ENCODE measurements around the gene PUS7. TPM values are rescaled to one million over a fixed set of nuclear protein-coding genes. Genes with fewer than 3 reads are reported as not detected.

PUS7 gene
- total and polyA plus RNA-seq, 4 donors: 5.0 to 16.7 (median 10.8) TPM

DNA sequence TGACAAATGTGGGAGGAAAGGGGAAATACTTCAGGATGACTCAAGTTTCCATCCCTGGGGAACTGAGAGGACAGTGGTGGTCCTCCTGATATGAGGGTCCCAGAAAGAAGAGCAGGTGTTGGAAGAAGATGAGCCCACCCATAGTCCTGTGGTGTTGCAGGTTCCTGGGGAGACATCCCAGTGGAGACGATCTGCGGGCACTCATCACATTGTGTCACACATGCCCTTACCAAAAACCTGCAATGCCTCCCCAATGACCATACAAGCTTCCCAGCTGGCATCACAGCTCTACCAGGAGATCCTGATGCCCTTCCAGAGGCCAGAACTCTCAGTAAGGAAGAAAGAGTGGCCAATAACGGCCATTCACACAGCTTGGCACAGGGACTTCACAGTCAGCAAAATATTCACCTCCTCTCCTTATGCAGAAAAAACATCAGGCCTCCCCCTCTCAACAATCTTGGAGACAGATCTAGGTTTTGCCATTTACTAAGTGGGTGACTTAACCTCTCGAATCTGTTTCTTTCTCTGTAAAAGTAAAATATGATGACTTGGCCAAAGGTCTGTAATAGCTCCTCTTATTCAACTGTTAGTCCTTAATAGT, 9.0 kb downstream of the PUS7 start:
- no peaks in the 10 kb centered on the region for H3K4me1 ChIP-seq (ENCODE audit: control insufficient read depth in 5 of 5, insufficient read depth in 5 of 5, low read length in 5 of 5)
- DNase-seq (no peak), ATAC-seq (ENCODE audit: insufficient read depth, low FRiP score) (no peak)
- no peaks in the 10 kb centered on the region for H3K9me3 ChIP-seq (ENCODE audit: control insufficient read depth in 4 of 4, insufficient read depth in 3 of 4, low read length in 3 of 4)
- WGBS, 2 donors: 81 to 94% methylated on average over 4 of the region's 4 CpGs
- H3K36me3 ChIP-seq (ENCODE audit: control insufficient read depth in 4 of 4, insufficient read depth in 4 of 4, low read length in 4 of 4): peaks cover 2 to 5% (median 3%) of the 10 kb centered on the region in 4 donors
- TF ChIP-seq CTCF (IDR thresholded peaks at IDR 0.05; ENCODE audit: control extremely low read depth, extremely low read depth): no peak
- no peaks in the 10 kb centered on the region for H3K27me3 ChIP-seq (ENCODE audit: control insufficient read depth in 3 of 3, insufficient read depth in 3 of 3, low read length in 2 of 3)
- no peak overlapping the region for H3K4me3 ChIP-seq
- H3K9ac ChIP-seq (ENCODE audit: insufficient read depth in 1 of 2, low read length in 2 of 2): no peak overlapping the region
- no peak overlapping the region for H3K27ac ChIP-seq (ENCODE audit: low read depth in 1 of 2, low read length in 1 of 2)

DNA sequence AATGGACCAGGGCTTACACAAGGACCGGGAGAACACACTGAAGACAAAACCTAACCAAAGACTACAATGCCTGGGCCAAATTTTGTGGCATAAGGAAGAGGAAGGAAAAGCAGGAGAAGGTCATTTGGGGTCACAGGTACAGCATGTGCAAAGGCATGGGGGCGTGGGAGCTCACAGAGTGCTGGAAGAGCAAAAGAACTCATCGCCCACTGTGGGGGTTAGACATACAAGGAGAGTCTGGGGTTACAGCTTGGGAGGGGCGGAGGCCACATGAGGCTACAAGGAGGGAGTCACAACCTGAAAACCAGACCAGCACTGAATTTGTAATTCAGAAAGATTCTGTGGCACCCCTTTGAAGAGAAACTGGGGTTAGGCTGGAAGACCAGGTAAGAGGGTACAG, 9.7 kb downstream of the PUS7 start:
- WGBS, 2 donors: 71 to 80% methylated on average over 4 of the region's 4 CpGs
- no peak overlapping the region for H3K4me3 ChIP-seq
- H3K9ac ChIP-seq (ENCODE audit: insufficient read depth in 1 of 2, low read length in 2 of 2): no peak overlapping the region
- no peak for TF ChIP-seq CTCF (IDR thresholded peaks at IDR 0.05; ENCODE audit: control extremely low read depth, extremely low read depth)
- no peak overlapping the region for H3K27ac ChIP-seq (ENCODE audit: low read depth in 1 of 2, low read length in 1 of 2)
- no peaks in the 10 kb centered on the region for H3K27me3 ChIP-seq (ENCODE audit: control insufficient read depth in 3 of 3, insufficient read depth in 3 of 3, low read length in 2 of 3)
- ATAC-seq (ENCODE audit: insufficient read depth, low FRiP score) (no peak), DNase-seq (no peak)
- no peaks in the 10 kb centered on the region for H3K4me1 ChIP-seq (ENCODE audit: control insufficient read depth in 5 of 5, insufficient read depth in 5 of 5, low read length in 5 of 5)
- no peaks in the 10 kb centered on the region for H3K9me3 ChIP-seq (ENCODE audit: control insufficient read depth in 4 of 4, insufficient read depth in 3 of 4, low read length in 3 of 4)
- H3K36me3 ChIP-seq (ENCODE audit: control insufficient read depth in 4 of 4, insufficient read depth in 4 of 4, low read length in 4 of 4): peaks cover 0 to 4% (median 3%) of the 10 kb centered on the region in 4 donors

- H3K9me3 ChIP-seq (ENCODE audit: control insufficient read depth in 4 of 4, insufficient read depth in 3 of 4, low read length in 3 of 4): no peaks in the 10 kb centered on the region
- WGBS, 2 donors: 93 to 97% methylated on average over 9 of the region's 9 CpGs
- DNase-seq (no peak), ATAC-seq (ENCODE audit: insufficient read depth, low FRiP score) (no peak)
- H3K9ac ChIP-seq (ENCODE audit: insufficient read depth in 1 of 2, low read length in 2 of 2): no peak overlapping the region
- H3K36me3 ChIP-seq (ENCODE audit: control insufficient read depth in 4 of 4, insufficient read depth in 4 of 4, low read length in 4 of 4): peaks cover 0 to 20% (median 8%) of the 10 kb centered on the region in 4 donors
- no peaks in the 10 kb centered on the region for H3K27me3 ChIP-seq (ENCODE audit: control insufficient read depth in 3 of 3, insufficient read depth in 3 of 3, low read length in 2 of 3)
- no peak for TF ChIP-seq CTCF (IDR thresholded peaks at IDR 0.05; ENCODE audit: control extremely low read depth, extremely low read depth)
- H3K4me1 ChIP-seq (ENCODE audit: control insufficient read depth in 5 of 5, insufficient read depth in 5 of 5, low read length in 5 of 5): no peaks in the 10 kb centered on the region
- no peak overlapping the region for H3K27ac ChIP-seq (ENCODE audit: low read depth in 1 of 2, low read length in 1 of 2)
- H3K4me3 ChIP-seq: no peak overlapping the region
These were observed 19.9 kb downstream of the PUS7 start for GRCh38 chr7:105502173-105502572.

DNA sequence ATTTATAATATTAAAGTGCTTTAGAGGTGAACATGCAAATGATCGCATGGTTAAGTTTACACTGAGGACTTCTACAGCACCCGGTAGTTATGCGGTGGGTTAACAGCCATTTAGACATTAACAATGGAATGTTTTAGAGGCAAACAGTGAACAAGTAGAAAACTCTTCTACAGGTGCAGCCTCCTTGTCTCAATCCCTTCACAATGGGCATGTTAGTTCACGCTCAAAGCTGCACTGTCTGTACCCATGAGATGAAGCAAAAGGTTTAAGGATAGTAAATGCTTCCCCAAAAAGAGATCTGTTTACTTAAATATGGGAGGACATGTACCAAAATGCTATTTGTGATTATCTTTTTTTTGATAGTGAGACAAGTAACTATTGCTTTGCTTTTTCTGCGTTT, 25.1 kb downstream of the PUS7 start:
- ATAC-seq (ENCODE audit: insufficient read depth, low FRiP score): no peak
- whole genome bisulfite sequencing, 2 donors: 73 to 97% methylated on average over 5 of the region's 5 CpGs

More for the DNA sequence above, 25.1 kb downstream of the PUS7 start:
- DNase-seq: no peak
- H3K27ac ChIP-seq (ENCODE audit: low read depth in 1 of 2, low read length in 1 of 2): no peak overlapping the region
- no peak overlapping the region for H3K9ac ChIP-seq (ENCODE audit: insufficient read depth in 1 of 2, low read length in 2 of 2)
- no peak overlapping the region for H3K4me3 ChIP-seq
- H3K36me3 ChIP-seq (ENCODE audit: control insufficient read depth in 4 of 4, insufficient read depth in 4 of 4, low read length in 4 of 4): peaks cover 0 to 6% (median 2%) of the 10 kb centered on the region in 4 donors
- H3K4me1 ChIP-seq (ENCODE audit: control insufficient read depth in 5 of 5, insufficient read depth in 5 of 5, low read length in 5 of 5): no peaks in the 10 kb centered on the region
- H3K9me3 ChIP-seq (ENCODE audit: control insufficient read depth in 4 of 4, insufficient read depth in 3 of 4, low read length in 3 of 4): no peaks in the 10 kb centered on the region
- no peak for TF ChIP-seq CTCF (IDR thresholded peaks at IDR 0.05; ENCODE audit: control extremely low read depth, extremely low read depth)
- H3K27me3 ChIP-seq (ENCODE audit: control insufficient read depth in 3 of 3, insufficient read depth in 3 of 3, low read length in 2 of 3): no peaks in the 10 kb centered on the region

Measured in lung (tissue), 12 donors.